ENCODE data around the gene CAPS2.
"Not testable (repeated sequence)": the region's sequence is repeated elsewhere in the genome, so short reads cannot be mapped to it uniquely, and the experiment has no call there.

CAPS2 gene

GRCh38 chr12:75329918-75330826 lies at the start of gene CAPS2:
CAPS2 (minus strand) TSS chr12:75330324; CDS start chr12:75326498, 3,826 bp downstream.
- DNase-seq (ENCODE audit: low read depth, low spot score): peak; percentile 59

- no peak for DNase-seq (ENCODE audit: low read depth, low spot score)
Observed at GRCh38 chr12:75378354-75378753, 48.2 kb upstream of the CAPS2 start.

GRCh38 chr12:75374971-75375370 lies 44.8 kb upstream of the CAPS2 start:
- DNase-seq (ENCODE audit: low read depth, low spot score): no peak

GRCh38 chr12:75366629-75367028 lies 36.5 kb upstream of the CAPS2 start:
- peak; percentile 48 for DNase-seq (ENCODE audit: low read depth, low spot score)

GRCh38 chr12:75364919-75365318 lies 34.8 kb upstream of the CAPS2 start:
- no peak for DNase-seq (ENCODE audit: low read depth, low spot score)

GRCh38 chr12:75361408-75361807 lies 31.3 kb upstream of the CAPS2 start:
- DNase-seq (ENCODE audit: low read depth, low spot score): no peak

- DNase-seq (ENCODE audit: low read depth, low spot score): no peak
Observed at GRCh38 chr12:75360920-75361319, 30.8 kb upstream of the CAPS2 start.

- no peak for DNase-seq (ENCODE audit: low read depth, low spot score)
Observed at GRCh38 chr12:75354011-75354410, 23.9 kb upstream of the CAPS2 start.

GRCh38 chr12:75350413-75350812 lies 20.3 kb upstream of the CAPS2 start:
- no peak for DNase-seq (ENCODE audit: low read depth, low spot score)

GRCh38 chr12:75349946-75350345 lies 19.8 kb upstream of the CAPS2 start:
- DNase-seq (ENCODE audit: low read depth, low spot score): no peak

GRCh38 chr12:75346215-75346614 lies 16.1 kb upstream of the CAPS2 start:
- not testable (repeated sequence) for DNase-seq (ENCODE audit: low read depth, low spot score)

- DNase-seq (ENCODE audit: low read depth, low spot score): no peak
Observed at GRCh38 chr12:75345531-75345930, 15.4 kb upstream of the CAPS2 start.

- DNase-seq (ENCODE audit: low read depth, low spot score): no peak
Observed at GRCh38 chr12:75341873-75342272, 11.7 kb upstream of the CAPS2 start.

GRCh38 chr12:75337905-75338304 lies 7.8 kb upstream of the CAPS2 start:
- DNase-seq (ENCODE audit: low read depth, low spot score): no peak

GRCh38 chr12:75334384-75335030 lies 4.4 kb upstream of the CAPS2 start, which contains the start of gene GLIPR1L1:
GLIPR1L1 (plus strand) TSS chr12:75334670; CDS start chr12:75334729, 59 bp downstream.
- DNase-seq (ENCODE audit: low read depth, low spot score): peak; percentile 93

- DNase-seq (ENCODE audit: low read depth, low spot score): no peak
Observed at GRCh38 chr12:75327642-75328041, 2.5 kb downstream of the CAPS2 start.

GRCh38 chr12:75323663-75324062 lies 6.5 kb downstream of the CAPS2 start:
- no peak for DNase-seq (ENCODE audit: low read depth, low spot score)

GRCh38 chr12:75322464-75322863 lies 7.7 kb downstream of the CAPS2 start:
- no peak for DNase-seq (ENCODE audit: low read depth, low spot score)

- no peak for DNase-seq (ENCODE audit: low read depth, low spot score)
Observed at GRCh38 chr12:75317784-75318183, 12.3 kb downstream of the CAPS2 start.

- DNase-seq (ENCODE audit: low read depth, low spot score): no peak
Observed at GRCh38 chr12:75315518-75315917, 14.6 kb downstream of the CAPS2 start.

- no peak for DNase-seq (ENCODE audit: low read depth, low spot score)
Observed at GRCh38 chr12:75311369-75311768, 18.8 kb downstream of the CAPS2 start.

GRCh38 chr12:75308279-75308678 lies 21.8 kb downstream of the CAPS2 start:
- no peak for DNase-seq (ENCODE audit: low read depth, low spot score)

Measured in iPS DF 19.7 (cell line).